ENCODE results near the gene SP4.

DNA sequence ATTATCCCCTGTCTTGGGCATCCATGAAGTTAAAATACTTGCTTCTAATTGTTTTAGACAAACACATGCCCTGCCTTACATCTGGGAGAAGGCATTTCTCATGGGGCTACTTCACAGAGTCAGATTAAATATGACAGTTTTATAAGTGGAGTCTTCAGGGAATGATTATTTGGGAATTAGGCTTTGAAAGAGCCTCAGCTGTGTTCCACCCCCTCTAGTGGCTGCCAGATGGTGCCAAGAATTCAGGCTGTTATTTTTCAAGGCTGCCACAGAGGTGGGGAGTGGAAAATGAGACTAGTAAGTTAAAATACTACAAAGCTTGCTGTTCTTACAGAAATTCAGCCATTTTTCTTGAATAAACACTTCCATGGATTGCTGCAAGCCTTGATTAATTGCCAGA lies 69.2 kb downstream of the SP4 start:
- TF ChIP-seq, protein P1, sequence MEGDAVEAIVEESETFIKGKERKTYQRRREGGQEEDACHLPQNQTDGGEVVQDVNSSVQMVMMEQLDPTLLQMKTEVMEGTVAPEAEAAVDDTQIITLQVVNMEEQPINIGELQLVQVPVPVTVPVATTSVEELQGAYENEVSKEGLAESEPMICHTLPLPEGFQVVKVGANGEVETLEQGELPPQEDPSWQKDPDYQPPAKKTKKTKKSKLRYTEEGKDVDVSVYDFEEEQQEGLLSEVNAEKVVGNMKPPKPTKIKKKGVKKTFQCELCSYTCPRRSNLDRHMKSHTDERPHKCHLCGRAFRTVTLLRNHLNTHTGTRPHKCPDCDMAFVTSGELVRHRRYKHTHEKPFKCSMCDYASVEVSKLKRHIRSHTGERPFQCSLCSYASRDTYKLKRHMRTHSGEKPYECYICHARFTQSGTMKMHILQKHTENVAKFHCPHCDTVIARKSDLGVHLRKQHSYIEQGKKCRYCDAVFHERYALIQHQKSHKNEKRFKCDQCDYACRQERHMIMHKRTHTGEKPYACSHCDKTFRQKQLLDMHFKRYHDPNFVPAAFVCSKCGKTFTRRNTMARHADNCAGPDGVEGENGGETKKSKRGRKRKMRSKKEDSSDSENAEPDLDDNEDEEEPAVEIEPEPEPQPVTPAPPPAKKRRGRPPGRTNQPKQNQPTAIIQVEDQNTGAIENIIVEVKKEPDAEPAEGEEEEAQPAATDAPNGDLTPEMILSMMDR (conservative IDR thresholded peaks at IDR 0.05; ENCODE audit: low read depth, low read length), result no peak
- no peak for TF ChIP-seq EZH2 (IDR thresholded peaks at IDR 0.05; ENCODE audit: borderline replicate concordance, low read depth, low read length, poor library complexity, severe bottlenecking)
